Activated CD8-positive, alpha-beta memory T cell treated with anti-CD3 and anti-CD28 coated beads for 24 hours (primary cell): ENCODE measurements around the gene CBLN4.

Experiments used
- DNase-seq: peaks from one replicate; pipeline ENCODE4 v3.0.0-alpha.2; 2020

The CBLN4 gene

DNA sequence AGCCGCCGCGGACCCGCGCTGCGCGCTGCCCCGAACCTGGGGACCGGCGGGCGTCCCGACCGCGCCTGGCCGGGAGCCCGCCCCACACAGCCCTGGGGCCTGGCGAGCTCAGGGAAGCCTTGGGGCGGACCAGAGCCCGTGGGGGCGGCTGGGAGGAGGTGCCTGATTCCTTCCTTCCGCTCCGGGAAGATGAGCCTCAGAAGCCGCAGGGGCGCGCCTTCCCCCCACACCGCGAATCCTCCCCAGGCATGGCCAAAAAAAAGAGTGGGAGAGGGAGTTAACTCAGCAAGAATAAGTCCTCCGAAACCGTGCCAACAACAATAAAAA is at the start of gene CBLN4:
TSS of gene CBLN4 (minus strand) at position 131 of the 327 bp plus-strand sequence. CDS start 1,348 bp downstream, outside the sequence.
- DNase-seq, result no peak

GRCh38 chr20:56043227-56043626 is 37.9 kb upstream of the CBLN4 start:
- DNase-seq, result no peak

DNA sequence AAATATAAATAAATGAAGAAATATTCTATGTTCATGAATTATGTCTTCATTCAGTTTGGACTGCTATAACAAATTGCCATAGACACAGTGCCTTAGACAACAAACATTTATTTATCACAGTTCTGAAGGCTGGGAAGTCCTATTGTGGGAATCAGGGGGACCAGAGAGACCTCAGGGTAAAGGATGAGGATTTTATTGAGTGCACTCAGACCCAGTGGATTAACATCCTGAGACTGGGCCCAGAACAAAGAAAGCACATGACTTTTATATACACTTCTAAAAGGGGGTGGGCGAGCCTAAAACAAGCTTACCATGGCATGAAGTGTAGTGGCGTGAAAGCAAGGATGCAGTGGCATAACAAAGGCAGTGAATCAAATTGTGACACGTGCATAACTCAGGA is 26.9 kb upstream of the CBLN4 start:
- no peak for DNase-seq

DNA sequence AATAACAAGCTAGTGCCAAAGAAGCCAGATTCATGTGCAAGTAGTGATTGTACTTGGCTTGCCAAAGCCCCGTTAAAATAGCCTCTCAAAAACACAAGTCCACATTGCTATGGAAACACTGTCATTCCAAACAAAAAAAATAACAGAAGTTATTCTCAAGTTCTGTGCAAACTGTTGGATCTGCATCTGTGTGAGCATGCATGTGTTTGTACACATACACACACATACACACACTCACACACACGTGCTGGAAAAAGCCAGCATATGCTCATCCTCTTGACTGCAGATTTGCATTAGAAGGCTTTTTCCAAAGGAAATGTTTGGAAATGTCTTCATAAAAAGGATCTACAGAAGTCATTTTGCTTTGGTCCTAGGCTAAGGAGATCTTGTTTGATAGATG is 13.4 kb upstream of the CBLN4 start:
- no peak for DNase-seq

GRCh38 chr20:56018194-56018593 is 12.9 kb upstream of the CBLN4 start:
- no peak for DNase-seq

DNA sequence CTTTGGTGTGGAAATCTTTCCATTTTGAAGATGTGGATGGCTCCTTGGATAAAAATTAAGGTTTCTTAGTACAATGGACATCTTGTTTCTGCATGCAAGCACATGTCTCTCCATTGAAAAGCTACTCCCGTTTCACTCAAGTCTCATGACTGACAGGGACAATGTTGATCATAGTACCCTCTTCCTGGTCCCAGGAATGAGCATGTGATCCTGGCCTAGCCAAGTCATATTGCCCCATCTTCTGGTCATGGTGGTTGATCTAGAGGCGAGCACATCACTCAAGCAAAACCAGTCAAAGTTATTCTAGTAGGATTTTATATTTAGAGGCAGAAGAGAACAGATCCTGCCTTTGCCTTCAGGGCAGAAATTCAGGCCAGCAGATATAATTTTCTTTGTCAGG is 12.2 kb upstream of the CBLN4 start:
- no peak for DNase-seq

- DNase-seq, result no peak
Measured at GRCh38 chr20:56014998-56015397, 9.7 kb upstream of the CBLN4 start.

DNA sequence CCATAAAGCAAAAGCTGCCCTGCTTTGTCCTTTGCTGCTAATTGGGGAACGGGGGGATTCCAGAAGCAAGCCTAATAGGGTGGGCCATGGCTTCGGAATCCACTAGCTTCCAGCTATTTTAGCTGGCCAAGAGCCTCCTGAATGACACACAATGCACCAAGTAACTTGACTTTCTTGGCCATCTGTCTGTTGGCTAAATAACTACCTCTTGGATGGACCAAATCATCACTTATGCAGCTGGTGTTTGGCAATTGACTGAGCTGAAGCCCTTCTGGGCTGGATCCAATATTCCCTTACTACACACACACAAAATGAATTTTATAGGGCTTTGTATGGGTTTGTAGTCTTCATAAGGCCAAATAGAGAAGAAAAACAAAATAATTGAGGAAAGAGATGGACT is 8.8 kb upstream of the CBLN4 start:
- no peak for DNase-seq

GRCh38 chr20:56004611-56005388 is 519 bp downstream of the CBLN4 start:
- no peak for DNase-seq

- no peak for DNase-seq
Measured at GRCh38 chr20:56004007-56004406, 1.3 kb downstream of the CBLN4 start.

- no peak for DNase-seq
Measured at GRCh38 chr20:56002908-56003800, 2.2 kb downstream of the CBLN4 start.

GRCh38 chr20:56001890-56002289 is 3.4 kb downstream of the CBLN4 start:
- DNase-seq, result no peak

GRCh38 chr20:56001106-56001785 is 4.1 kb downstream of the CBLN4 start:
- no peak for DNase-seq

DNA sequence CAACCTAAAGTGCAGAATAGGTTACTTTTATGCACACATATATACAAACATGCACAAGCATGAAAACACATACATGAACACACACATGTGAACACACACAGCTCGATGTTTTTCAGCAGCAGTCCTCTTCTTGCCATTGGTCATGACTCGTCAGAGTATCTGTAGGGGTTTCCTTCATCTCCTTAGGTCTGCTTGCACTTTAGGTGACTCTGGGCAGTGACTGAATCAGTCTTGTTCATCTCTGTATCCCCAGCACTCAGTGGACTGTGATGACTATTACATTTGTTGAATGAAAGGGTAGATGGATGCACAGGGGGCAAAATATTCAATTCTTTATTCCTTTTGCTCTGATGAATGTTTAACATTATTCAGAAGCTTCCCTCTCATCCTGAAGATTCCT is 26.8 kb downstream of the CBLN4 start:
- DNase-seq, result no peak

GRCh38 chr20:55977690-55978459 is 27.4 kb downstream of the CBLN4 start:
- no peak for DNase-seq

- DNase-seq, result no peak
Measured at GRCh38 chr20:55974491-55975202, 30.7 kb downstream of the CBLN4 start.

GRCh38 chr20:55964790-55965189 is 40.5 kb downstream of the CBLN4 start:
- DNase-seq, result no peak

DNA sequence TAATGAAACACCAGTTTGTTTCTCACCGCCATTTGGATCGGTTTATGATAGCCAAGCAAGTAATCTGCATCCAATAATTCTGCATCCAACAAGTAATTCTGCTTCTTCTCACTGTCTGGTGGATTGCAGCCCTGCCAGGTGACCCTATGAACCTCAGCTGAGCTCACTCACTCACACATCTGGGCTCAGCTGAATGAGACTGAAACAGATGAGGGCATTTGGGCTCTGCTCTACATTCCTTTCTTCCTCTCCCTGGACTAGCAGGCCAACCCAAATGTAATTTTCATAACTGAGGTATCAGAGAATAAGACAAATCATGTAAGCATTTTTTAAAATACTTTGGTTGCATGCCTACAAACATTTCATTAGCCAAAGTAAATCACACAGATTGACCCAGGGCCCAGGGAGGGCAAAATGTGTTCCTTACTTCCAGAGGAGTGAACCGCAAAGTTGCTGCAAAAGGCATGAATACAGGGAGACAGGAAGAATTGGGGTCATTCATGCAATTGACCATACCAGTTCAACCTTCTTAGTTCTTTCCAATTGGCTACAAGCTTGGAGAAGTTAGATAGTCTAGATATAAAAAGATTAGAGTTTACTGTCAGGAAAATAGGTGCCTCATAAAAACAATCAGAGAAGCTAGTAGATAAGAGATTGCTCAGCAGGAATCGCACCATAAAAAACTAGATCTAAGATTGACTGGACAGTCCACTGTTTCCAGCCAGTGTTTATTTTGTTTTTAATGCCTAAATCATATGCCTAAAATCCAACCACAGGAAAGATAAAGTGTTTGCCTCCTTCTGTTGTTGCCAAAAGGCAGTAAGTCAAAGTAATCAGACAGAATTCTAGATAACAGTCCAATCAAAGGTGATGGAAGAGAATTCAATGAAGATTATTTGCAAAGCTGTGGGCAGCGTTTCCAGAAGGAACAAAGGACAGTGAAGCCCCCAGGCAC is 43.7 kb downstream of the CBLN4 start:
- DNase-seq, result no peak

DNA sequence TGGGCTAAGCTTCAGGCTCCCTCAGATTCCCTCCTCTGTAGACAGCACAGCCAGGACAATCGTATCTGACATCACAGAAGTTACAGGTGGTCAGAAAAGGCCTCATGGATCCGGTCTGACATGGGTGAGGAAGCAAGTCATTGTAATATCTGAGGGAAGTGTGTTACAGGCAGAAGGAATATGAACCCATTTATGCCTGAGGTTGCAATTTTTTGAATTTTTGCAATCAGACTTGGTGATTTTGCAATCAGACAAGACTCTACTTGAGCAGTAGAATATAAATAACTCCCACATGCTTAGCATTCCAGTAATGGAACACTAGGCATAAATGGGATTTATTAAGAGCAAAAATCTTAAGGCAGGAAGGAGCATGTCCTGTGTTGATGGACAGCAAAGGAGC is 52.1 kb downstream of the CBLN4 start:
- no peak for DNase-seq

DNA sequence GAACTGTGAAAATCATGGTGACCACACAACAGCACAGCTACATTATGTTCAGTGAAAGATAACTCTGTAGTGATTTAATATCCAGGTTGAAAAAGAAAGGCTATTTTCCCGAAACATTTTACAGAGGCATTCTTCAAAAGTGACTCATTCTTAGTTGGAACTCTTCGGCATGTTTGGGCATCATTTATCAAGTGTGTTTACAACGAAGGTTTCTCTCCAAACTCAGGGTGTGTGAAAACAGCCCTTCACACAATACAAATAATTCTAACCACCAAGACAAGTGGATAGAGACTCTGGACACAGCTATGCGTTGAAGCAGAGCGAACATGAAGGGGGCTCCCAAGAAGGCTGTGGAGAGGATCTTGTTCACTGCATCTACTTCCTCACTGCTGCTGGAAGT is 57.6 kb downstream of the CBLN4 start:
- DNase-seq, result no peak
